ENCODE measurements around the gene TNXB.

TNXB gene, protein sequence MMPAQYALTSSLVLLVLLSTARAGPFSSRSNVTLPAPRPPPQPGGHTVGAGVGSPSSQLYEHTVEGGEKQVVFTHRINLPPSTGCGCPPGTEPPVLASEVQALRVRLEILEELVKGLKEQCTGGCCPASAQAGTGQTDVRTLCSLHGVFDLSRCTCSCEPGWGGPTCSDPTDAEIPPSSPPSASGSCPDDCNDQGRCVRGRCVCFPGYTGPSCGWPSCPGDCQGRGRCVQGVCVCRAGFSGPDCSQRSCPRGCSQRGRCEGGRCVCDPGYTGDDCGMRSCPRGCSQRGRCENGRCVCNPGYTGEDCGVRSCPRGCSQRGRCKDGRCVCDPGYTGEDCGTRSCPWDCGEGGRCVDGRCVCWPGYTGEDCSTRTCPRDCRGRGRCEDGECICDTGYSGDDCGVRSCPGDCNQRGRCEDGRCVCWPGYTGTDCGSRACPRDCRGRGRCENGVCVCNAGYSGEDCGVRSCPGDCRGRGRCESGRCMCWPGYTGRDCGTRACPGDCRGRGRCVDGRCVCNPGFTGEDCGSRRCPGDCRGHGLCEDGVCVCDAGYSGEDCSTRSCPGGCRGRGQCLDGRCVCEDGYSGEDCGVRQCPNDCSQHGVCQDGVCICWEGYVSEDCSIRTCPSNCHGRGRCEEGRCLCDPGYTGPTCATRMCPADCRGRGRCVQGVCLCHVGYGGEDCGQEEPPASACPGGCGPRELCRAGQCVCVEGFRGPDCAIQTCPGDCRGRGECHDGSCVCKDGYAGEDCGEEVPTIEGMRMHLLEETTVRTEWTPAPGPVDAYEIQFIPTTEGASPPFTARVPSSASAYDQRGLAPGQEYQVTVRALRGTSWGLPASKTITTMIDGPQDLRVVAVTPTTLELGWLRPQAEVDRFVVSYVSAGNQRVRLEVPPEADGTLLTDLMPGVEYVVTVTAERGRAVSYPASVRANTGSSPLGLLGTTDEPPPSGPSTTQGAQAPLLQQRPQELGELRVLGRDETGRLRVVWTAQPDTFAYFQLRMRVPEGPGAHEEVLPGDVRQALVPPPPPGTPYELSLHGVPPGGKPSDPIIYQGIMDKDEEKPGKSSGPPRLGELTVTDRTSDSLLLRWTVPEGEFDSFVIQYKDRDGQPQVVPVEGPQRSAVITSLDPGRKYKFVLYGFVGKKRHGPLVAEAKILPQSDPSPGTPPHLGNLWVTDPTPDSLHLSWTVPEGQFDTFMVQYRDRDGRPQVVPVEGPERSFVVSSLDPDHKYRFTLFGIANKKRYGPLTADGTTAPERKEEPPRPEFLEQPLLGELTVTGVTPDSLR (N-terminal part only)

DNA sequence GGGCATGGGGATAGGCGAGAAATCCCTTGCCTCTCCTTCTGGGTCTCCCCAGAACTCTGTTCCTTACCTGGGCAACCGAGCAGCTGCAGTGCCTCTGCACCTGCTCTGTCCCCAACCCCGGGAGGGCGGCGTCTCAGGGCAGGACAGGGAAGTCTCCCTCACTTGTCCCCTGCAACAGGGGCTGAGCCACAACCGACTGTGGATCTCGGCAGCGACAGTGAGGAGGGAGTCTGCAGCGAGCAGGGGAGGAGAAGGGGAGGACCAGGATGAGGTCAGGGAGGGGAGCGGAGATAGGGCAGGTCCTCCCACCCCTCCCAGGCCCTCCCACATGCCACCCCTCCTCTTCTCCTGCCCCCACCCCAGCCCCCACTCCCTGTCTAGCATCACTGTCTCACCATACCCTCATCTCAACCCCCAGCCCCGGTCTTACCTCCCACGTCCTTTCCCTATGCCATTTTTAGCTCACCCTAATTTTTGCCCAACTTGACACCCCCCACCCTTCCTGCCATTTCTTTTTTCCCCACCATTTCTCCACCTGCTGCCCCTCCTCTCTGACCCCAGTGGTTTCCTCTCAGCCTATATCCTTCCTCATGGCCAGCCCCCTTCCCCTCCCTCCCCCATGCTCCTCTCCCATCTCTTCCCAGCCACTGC is at the start of gene TNXB:
Gene TNXB (minus strand): TSS at position 225 of the 651 bp plus-strand sequence. CDS start 11,140 bp downstream, outside the sequence.
- TF ChIP-seq, protein P1, sequence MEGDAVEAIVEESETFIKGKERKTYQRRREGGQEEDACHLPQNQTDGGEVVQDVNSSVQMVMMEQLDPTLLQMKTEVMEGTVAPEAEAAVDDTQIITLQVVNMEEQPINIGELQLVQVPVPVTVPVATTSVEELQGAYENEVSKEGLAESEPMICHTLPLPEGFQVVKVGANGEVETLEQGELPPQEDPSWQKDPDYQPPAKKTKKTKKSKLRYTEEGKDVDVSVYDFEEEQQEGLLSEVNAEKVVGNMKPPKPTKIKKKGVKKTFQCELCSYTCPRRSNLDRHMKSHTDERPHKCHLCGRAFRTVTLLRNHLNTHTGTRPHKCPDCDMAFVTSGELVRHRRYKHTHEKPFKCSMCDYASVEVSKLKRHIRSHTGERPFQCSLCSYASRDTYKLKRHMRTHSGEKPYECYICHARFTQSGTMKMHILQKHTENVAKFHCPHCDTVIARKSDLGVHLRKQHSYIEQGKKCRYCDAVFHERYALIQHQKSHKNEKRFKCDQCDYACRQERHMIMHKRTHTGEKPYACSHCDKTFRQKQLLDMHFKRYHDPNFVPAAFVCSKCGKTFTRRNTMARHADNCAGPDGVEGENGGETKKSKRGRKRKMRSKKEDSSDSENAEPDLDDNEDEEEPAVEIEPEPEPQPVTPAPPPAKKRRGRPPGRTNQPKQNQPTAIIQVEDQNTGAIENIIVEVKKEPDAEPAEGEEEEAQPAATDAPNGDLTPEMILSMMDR (IDR thresholded peaks at IDR 0.05; ENCODE audit: low read depth, low read length): no peak
- no peak within 1 kb of the TSS for H3K4me3 ChIP-seq (ENCODE audit: low read depth, low read length)

GRCh38 chr6:32158052-32158451 is 48.9 kb upstream of the TNXB start:
- TF ChIP-seq, protein P1 (IDR thresholded peaks at IDR 0.05; ENCODE audit: low read depth, low read length): no peak
- no peak overlapping the region for H3K4me3 ChIP-seq (ENCODE audit: low read depth, low read length)

- TF ChIP-seq, protein P1 (IDR thresholded peaks at IDR 0.05; ENCODE audit: low read depth, low read length): no peak
- no peak overlapping the region for H3K4me3 ChIP-seq (ENCODE audit: low read depth, low read length)
Observed at GRCh38 chr6:32156891-32157290, 47.8 kb upstream of the TNXB start.

GRCh38 chr6:32154514-32155161 is 45.5 kb upstream of the TNXB start:
- H3K4me3 ChIP-seq (ENCODE audit: low read depth, low read length): peak overlapping the region; percentile 73
- TF ChIP-seq, protein P1 (IDR thresholded peaks at IDR 0.05; ENCODE audit: low read depth, low read length): peak; percentile 27; the same call in 1 of the 2 replicates

DNA sequence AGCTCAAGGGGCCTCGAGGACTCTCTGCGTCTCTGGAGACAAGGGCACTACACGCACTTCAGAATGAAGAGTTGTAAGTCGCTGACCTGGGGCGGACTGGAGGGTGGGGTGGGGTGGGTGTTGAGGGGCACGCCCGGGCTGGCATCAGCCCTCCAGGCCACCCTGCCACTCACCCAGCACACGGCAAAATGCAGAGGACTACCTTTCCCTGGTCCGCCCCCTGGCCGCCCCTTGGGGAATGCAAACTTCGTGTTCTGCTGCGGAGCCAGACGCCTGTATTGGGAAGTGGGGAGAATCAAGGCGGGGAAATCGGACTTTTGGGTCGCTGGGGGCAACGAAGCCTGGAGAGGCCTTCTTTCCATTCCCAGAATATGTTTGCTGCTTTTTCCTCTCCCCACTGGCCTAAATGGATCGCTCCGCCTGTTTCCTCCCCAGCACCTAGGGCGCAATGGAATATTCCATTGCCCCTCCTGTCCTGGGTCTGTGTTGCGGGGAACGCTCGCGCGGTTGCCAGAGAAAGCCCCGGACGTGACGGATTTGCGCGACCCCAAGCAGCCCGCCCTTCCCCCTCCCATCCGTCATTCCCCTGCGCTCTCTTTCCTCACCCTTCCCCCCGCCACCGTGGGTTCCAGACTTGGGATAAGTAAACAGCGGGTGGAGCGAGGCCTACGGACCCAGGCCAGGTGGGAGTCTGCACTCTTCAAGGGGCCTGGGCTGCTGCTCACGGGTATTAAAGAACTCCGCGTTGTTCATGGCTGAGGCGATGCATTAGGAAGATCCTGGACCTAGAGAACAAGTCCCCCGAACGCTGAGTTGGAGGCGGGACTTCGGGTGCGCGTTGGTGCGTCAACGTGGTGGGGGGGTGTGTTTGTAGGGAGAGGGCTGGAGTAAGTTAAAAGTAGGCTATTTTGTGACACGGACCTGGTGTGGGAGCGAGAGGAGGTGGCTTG is 44.7 kb upstream of the TNXB start, which contains the start of gene PPT2:
Gene PPT2 (plus strand): TSS at position 578 of the 950 bp plus-strand sequence. CDS start 454 bp downstream, outside the sequence.
- TF ChIP-seq, protein P1 (IDR thresholded peaks at IDR 0.05; ENCODE audit: low read depth, low read length): no peak
- peak within 1 kb of the TSS; percentile 73 for H3K4me3 ChIP-seq (ENCODE audit: low read depth, low read length)

Measured in WI38 (cell line).